ENCODE data around the gene EFCAB11. TPM values are rescaled to one million over a fixed set of nuclear protein-coding genes. Genes with fewer than 3 reads are reported as not detected.
A peak's percentile ranks its signal among the peaks of the same experiment; 100 is the strongest.

The EFCAB11 gene
- total and polyA plus RNA-seq, 8 donors = 1.3 to 5.8 (median 2.6) TPM

DNA sequence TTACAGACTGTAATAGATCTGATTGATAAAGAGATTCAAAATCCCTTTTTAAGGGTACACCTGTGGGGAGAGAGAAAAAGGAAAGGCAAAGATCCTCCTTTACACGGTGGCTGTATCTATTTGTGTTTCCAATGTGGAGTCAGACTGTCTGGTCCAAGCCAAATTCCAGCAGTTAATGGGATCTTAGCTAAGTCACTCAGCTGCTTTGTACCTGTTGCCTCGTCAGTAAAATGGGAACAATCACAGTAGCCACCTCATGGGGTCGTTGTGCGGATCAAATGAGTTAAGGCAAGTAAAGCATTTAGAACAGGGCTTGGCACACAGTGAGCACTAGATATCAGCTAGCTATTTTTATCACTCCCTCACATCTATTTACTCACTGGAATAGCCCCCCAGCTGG, 46.9 kb downstream of the EFCAB11 start:
- intact Hi-C loops (cut with DNase I) = no loop called here
- no peak overlapping the region for H3K27ac ChIP-seq

GRCh38 chr14:89906000-89906399, 48.5 kb downstream of the EFCAB11 start:
- Histone ChIP-seq H3K4me1 (peaks cover 3 to 14% (median 8%) of the 10 kb centered on the region in 3 donors), H3K27ac (no peak overlapping the region), H3K36me3 (no peaks in the 10 kb centered on the region), H3K27me3 (no peaks in the 10 kb centered on the region), H3K4me3 (no peak overlapping the region), H3K9me3 (no peaks in the 10 kb centered on the region)
- intact Hi-C loops (cut with DNase I) = no loop called here
- TF ChIP-seq CTCF (IDR thresholded peaks at IDR 0.05) = no peak
- ATAC-seq (no peak), DNase-seq (no peak), FAIRE-seq (no peak)

More for the DNA sequence above, 46.9 kb downstream of the EFCAB11 start:
- Histone ChIP-seq H3K4me3 (no peak overlapping the region), H3K4me1 (peaks cover 5 to 16% (median 6%) of the 10 kb centered on the region in 3 donors), H3K36me3 (no peaks in the 10 kb centered on the region), H3K9me3 (no peaks in the 10 kb centered on the region), H3K27me3 (no peaks in the 10 kb centered on the region)
- FAIRE-seq (no peak), DNase-seq (no peak), ATAC-seq (no peak)
- no peak for TF ChIP-seq CTCF (IDR thresholded peaks at IDR 0.05)
- WGBS, 2 donors = 73 to 81% methylated on average over 4 of the region's 4 CpGs

- TF ChIP-seq CTCF (IDR thresholded peaks at IDR 0.05) = no peak
- intact Hi-C loops (cut with DNase I) = no loop called here
- WGBS, 2 donors = 16 to 17% methylated on average over 4 of the region's 4 CpGs
- H3K9me3 ChIP-seq = no peaks in the 10 kb centered on the region
- no peaks in the 10 kb centered on the region for H3K27me3 ChIP-seq
- ATAC-seq = peak in 3 of 4 donors; percentile 52 to 67 (median 56)
- no peak overlapping the region for H3K27ac ChIP-seq
- no peak for DNase-seq
- H3K4me3 ChIP-seq = no peak overlapping the region
- no peak for FAIRE-seq
- no peaks in the 10 kb centered on the region for H3K36me3 ChIP-seq
- H3K4me1 ChIP-seq = peaks cover 0 to 9% (median 6%) of the 10 kb centered on the region in 3 donors
These were observed 51.1 kb downstream of the EFCAB11 start for GRCh38 chr14:89903340-89903952.

GRCh38 chr14:89902881-89903280, 51.6 kb downstream of the EFCAB11 start:
- FAIRE-seq = no peak

More at GRCh38 chr14:89902881-89903280, 51.6 kb downstream of the EFCAB11 start:
- H3K27me3 ChIP-seq = no peaks in the 10 kb centered on the region
- ATAC-seq (peak in 3 of 4 donors; percentile 37 to 62 (median 56)), DNase-seq (no peak)
- no peak overlapping the region for H3K4me3 ChIP-seq
- WGBS, 2 donors = 25 to 26% methylated on average over 4 of the region's 4 CpGs
- H3K27ac ChIP-seq = no peak overlapping the region
- no peaks in the 10 kb centered on the region for H3K36me3 ChIP-seq
- no peak for TF ChIP-seq CTCF (IDR thresholded peaks at IDR 0.05)
- no peaks in the 10 kb centered on the region for H3K9me3 ChIP-seq
- intact Hi-C loops (cut with DNase I) = no loop called here
- H3K4me1 ChIP-seq = peaks cover 0 to 9% (median 6%) of the 10 kb centered on the region in 3 donors

Measured in pancreas (tissue), 10 donors.